T-helper 1 cell treated with Interleukin-12 subunit alpha and Interleukin-12 subunit beta and Interleukin-4 antibody, amounts not matched to agents 30 μg/mL and 1 μg/mL, for 36 hours (primary cell): ENCODE results near the gene CBX4.
A peak's percentile ranks its signal among the peaks of the same experiment; 100 is the strongest.

ENCODE experiments used
- H3K27ac Mint-ChIP-seq: one replicate; pipeline ENCODE4 v1.8.0; 2021; ENCODE audit warnings: mild to moderate bottlenecking, mixed read lengths
- H3K27me3 Mint-ChIP-seq: one replicate; pipeline ENCODE4 v1.8.0; 2021; ENCODE audit warnings: low read depth, mixed read lengths
- H3K36me3 Mint-ChIP-seq: one replicate; pipeline ENCODE4 v1.8.0; 2021; ENCODE audit warnings: low read depth, mixed read lengths
- H3K4me1 Mint-ChIP-seq: one replicate; pipeline ENCODE4 v1.8.0; 2021; ENCODE audit warnings: low read depth, mixed read lengths
- H3K4me3 Mint-ChIP-seq: one replicate; pipeline ENCODE4 v1.8.0; 2021; ENCODE audit warnings: mild to moderate bottlenecking, moderate library complexity, mixed read lengths
- H3K9me3 Mint-ChIP-seq: one replicate; pipeline ENCODE4 v1.8.0; 2021; ENCODE audit warnings: mixed read lengths

The CBX4 gene

DNA sequence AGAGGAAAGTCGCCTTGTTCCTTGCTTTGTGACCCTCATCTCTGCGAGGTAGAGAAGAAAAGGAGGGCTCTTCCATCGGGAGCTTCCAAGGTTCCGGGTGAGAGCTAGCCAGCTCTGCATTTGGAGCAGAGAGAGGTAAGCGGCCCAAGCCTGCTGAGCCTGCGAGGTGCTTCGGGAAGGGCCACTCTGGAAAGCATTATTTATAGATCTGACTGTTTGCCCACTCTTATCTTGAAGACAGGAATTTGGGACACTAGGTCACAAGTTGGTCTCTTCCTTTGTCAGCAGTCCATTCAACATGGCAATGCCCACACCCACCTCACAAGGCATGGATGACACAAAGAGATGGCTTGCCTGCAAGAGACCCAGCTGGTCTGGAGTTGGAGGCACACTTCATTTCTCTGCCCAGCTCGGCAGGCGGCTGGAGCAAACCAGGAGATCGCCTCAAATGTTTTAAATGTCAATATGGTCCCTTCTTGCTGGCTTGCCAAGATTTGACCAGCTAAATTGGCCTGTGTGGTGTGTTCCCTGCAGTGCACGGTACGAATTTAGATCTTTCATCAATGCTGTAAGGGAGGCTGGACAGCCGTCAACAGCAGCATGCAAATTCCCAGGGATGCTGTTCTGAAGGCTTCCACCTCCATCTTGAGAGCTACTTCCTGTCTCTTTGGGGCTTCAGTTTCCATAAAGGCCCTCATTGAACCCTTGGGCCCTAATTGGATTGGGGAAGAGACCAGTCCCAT, 19.5 kb downstream of the CBX4 start:
- Mint-ChIP-seq H3K36me3 (no peaks in the 10 kb centered on the region), H3K27ac (no peak overlapping the region), H3K27me3 (peaks cover 72% of the 10 kb centered on the region), H3K9me3 (no peaks in the 10 kb centered on the region), H3K4me3 (no peak overlapping the region), H3K4me1 (peaks cover 1% of the 10 kb centered on the region)

DNA sequence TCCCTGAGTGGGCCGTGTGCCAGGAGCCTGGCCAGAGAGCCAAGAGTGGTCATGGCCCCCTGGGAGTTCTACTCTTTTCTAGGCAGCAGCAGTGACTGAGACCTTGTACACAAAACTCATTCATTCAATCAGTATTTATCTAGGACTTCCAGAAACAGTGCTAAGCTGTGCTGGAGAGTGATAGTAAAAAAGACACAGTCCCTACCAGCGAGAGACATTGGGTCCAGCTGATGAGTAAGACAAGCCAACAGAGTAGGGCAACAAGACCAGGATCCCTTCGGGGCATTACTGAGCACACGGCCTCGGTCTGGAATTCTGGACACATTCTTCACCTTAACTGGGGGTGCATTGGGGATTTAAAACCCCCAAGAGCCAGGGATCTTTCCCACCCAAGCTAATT, 20.2 kb downstream of the CBX4 start:
- H3K27me3 Mint-ChIP-seq = peaks cover 74% of the 10 kb centered on the region
- H3K4me1 Mint-ChIP-seq = peaks cover 5% of the 10 kb centered on the region
- no peaks in the 10 kb centered on the region for H3K36me3 Mint-ChIP-seq
- no peak overlapping the region for H3K4me3 Mint-ChIP-seq
- H3K27ac Mint-ChIP-seq = no peak overlapping the region
- H3K9me3 Mint-ChIP-seq = no peaks in the 10 kb centered on the region

- peaks cover 74% of the 10 kb centered on the region for H3K27me3 Mint-ChIP-seq
- no peak overlapping the region for H3K27ac Mint-ChIP-seq
- no peaks in the 10 kb centered on the region for H3K9me3 Mint-ChIP-seq
- H3K36me3 Mint-ChIP-seq = no peaks in the 10 kb centered on the region
- peaks cover 5% of the 10 kb centered on the region for H3K4me1 Mint-ChIP-seq
- H3K4me3 Mint-ChIP-seq = no peak overlapping the region
Observed at GRCh38 chr17:79818026-79818758, 21.0 kb downstream of the CBX4 start.

GRCh38 chr17:79815836-79816461, 23.3 kb downstream of the CBX4 start:
- Mint-ChIP-seq H3K27me3 (peaks cover 73% of the 10 kb centered on the region), H3K36me3 (no peaks in the 10 kb centered on the region), H3K4me3 (no peak overlapping the region), H3K4me1 (peaks cover 13% of the 10 kb centered on the region), H3K27ac (peak overlapping the region; percentile 49), H3K9me3 (no peaks in the 10 kb centered on the region)

DNA sequence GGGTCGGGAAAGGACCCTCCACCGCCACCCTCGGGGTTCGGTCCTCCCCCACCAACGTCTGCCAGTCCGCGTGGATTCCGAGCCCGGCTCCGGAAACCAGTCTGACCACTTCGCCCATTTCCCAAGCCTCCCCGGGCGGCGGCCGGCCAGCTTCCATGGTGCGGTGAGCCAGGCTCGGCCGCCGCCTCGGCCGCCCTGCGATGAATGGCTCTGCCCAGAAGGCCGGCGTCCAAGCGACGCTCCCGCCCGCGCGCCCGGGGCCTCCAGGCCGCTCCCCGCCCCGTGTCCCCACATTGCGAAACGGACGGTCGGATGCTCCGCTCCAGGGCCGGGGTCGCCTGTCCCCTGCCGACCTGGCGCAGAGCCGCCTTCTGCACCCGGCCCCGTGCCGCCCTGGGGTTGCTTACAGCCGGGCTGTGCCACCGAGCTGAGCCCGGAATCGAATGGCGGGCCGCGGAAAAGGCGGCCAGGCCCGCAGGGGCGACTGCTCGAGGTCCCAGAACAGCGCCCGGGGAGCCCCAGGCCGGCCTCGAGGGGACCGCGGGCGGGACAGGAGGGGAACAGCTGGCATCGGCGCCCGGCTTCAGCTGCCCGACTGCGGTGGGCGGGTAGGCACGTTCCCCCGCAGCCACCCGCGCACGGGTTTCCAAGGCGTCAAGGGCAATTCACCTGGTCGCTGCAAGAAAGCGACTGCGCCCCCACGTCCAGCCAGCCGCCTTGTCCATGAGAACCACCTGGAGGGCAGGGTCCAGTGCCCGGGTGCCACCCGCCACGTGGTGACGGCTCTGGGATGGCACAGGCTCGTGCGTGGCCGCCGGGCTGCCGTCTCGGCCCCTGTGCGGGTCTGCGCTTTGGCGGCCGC, 24.0 kb downstream of the CBX4 start:
- Mint-ChIP-seq H3K4me3 (no peak overlapping the region), H3K36me3 (no peaks in the 10 kb centered on the region), H3K4me1 (peaks cover 15% of the 10 kb centered on the region), H3K9me3 (no peaks in the 10 kb centered on the region), H3K27ac (no peak overlapping the region), H3K27me3 (peaks cover 73% of the 10 kb centered on the region)

- H3K4me1 Mint-ChIP-seq = peaks cover 15% of the 10 kb centered on the region
- peak overlapping the region; percentile 76 for H3K27ac Mint-ChIP-seq
- peaks cover 70% of the 10 kb centered on the region for H3K27me3 Mint-ChIP-seq
Observed at GRCh38 chr17:79814127-79814973, 24.9 kb downstream of the CBX4 start.

DNA sequence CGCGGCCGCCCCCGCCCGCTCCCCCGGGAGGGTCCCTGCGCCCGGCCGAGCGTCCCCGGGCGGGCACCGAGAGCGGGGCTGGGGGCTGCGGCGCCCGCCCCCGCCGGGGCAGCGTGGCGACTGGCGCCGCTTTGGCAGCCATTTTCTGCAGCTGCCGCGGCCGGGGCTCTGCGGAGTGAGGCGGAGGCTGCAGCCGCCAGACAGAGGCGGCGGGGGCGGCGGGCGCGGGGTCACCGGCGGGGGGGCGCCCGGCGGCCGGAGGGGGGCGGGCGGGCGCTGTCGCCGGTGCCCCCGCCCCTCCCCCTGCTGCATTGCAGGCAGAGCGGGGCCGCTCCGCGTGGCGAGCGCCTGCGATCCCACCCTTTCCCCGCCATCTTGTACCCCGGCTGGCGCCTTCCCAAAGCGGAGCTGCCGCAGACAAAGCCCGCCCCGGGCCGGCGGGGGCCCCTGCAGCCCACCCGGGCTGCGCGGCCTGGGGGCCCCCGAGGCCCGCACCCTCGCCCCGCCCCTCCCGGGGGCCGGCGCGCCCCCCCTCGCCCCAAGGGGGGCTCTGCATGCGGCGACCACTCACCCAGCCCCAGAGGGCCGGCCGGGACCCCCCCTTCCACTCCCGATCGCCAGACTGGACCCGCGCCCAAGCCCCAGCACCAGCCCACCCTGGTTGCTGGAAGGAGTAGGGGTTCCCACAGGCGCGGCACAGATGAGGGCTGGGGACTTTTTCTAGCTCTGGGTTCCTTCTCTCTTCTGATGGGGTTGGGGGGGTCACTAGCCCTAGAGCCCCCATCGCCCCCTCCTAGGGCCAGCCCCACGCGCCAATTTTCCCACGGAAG, 25.7 kb downstream of the CBX4 start:
- H3K27ac Mint-ChIP-seq = no peak overlapping the region
- H3K27me3 Mint-ChIP-seq = peaks cover 70% of the 10 kb centered on the region
- no peaks in the 10 kb centered on the region for H3K9me3 Mint-ChIP-seq
- no peaks in the 10 kb centered on the region for H3K36me3 Mint-ChIP-seq
- H3K4me1 Mint-ChIP-seq = peaks cover 19% of the 10 kb centered on the region
- H3K4me3 Mint-ChIP-seq = no peak overlapping the region

More at GRCh38 chr17:79814127-79814973, 24.9 kb downstream of the CBX4 start:
- peak overlapping the region; percentile 60 for H3K4me3 Mint-ChIP-seq
- no peaks in the 10 kb centered on the region for H3K9me3 Mint-ChIP-seq
- no peaks in the 10 kb centered on the region for H3K36me3 Mint-ChIP-seq

DNA sequence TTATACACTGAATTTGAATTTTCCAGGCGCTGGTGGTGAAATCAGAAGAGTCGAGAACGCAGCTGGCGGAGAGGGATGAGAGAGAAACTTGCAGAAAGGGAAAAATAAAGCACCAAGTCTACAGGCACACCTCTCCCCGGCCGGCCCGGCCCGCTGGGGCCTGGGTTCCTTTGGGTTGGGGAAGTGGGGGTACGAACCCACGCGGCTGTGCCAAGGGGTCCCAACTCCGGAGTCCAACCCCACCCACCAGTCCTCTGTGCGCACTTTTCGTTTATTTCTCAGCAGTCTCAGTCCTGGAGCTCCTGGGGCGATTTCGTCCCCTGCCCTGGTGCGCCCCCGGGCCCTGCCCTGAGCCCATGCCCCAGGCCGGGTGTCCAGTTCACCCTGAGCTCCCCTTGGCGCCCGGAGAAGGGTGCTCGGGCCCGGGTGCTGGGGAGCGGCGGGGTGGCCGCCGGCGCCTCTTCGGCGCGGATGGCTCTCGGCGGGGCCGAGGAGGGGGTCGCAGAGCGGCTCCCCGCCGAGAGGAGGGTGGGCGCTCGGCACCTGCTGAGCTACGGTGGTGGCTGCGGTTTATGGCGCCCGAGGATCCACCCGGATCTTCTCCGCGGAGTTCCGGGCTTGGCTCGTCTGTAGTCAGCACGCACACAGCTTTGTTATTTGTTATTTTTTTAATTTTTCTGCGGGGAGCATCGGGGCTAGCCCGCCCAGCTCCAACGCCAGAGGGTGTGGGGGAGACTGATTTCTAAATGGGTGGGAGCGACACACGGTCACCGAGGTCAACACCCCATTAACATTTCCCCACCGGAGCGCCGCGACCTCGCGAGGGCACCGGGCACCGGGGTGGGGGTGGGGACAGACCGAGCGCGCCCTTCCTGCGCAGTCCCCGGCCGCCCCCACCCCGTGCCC, 26.6 kb downstream of the CBX4 start:
- no peaks in the 10 kb centered on the region for H3K9me3 Mint-ChIP-seq
- peaks cover 19% of the 10 kb centered on the region for H3K4me1 Mint-ChIP-seq
- peak overlapping the region; percentile 33 for H3K4me3 Mint-ChIP-seq
- H3K27ac Mint-ChIP-seq = peak overlapping the region; percentile 68
- H3K36me3 Mint-ChIP-seq = no peaks in the 10 kb centered on the region
- H3K27me3 Mint-ChIP-seq = peaks cover 69% of the 10 kb centered on the region

DNA sequence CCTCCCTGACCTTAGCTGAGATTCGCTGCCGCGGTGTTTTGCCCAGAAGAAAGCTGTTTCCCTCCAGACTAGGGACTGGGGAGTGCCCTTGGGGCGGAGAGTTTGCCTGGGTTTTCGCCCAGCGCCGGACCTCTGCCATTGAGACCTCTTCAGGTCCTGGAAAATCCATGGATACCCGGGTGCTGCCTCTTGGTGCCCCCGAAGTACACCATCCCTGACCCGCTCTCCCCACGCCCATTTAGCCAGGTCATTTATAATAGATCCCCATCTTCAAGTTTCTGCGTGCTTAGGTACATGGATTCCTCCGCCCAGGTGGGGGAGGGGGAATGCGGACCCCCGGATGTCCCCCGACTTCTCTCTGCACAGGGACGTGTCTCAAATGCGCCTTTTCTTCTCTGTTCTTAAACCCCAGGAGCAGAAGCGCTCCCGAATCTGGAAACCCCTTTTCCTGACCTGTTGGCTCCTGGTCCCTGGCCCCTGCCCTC, 27.3 kb downstream of the CBX4 start:
- H3K36me3 Mint-ChIP-seq = no peaks in the 10 kb centered on the region
- H3K9me3 Mint-ChIP-seq = no peaks in the 10 kb centered on the region
- peaks cover 19% of the 10 kb centered on the region for H3K4me1 Mint-ChIP-seq
- peak overlapping the region; percentile 68 for H3K27ac Mint-ChIP-seq
- peak overlapping the region; percentile 33 for H3K4me3 Mint-ChIP-seq
- peaks cover 69% of the 10 kb centered on the region for H3K27me3 Mint-ChIP-seq

GRCh38 chr17:79811011-79811867, 28.0 kb downstream of the CBX4 start:
- Mint-ChIP-seq H3K4me3 (peak overlapping the region; percentile 17), H3K9me3 (no peaks in the 10 kb centered on the region), H3K27me3 (peaks cover 69% of the 10 kb centered on the region), H3K4me1 (peaks cover 19% of the 10 kb centered on the region), H3K36me3 (no peaks in the 10 kb centered on the region), H3K27ac (peak overlapping the region; percentile 68)

GRCh38 chr17:79810130-79811010, 28.9 kb downstream of the CBX4 start:
- H3K27me3 Mint-ChIP-seq = peaks cover 73% of the 10 kb centered on the region
- no peaks in the 10 kb centered on the region for H3K9me3 Mint-ChIP-seq
- peak overlapping the region; percentile 59 for H3K27ac Mint-ChIP-seq
- peaks cover 21% of the 10 kb centered on the region for H3K4me1 Mint-ChIP-seq
- H3K36me3 Mint-ChIP-seq = no peaks in the 10 kb centered on the region
- H3K4me3 Mint-ChIP-seq = peak overlapping the region; percentile 17
